Amniotic stem cell (primary cell): ENCODE data around the gene SDF2L1.
"Not testable (repeated sequence)": the region's sequence is repeated elsewhere in the genome, so short reads cannot be mapped to it uniquely, and the experiment has no call there.

ENCODE experiments used
- DNase-seq: peaks from one replicate; lab custom pipeline; 2025; lab: John Stamatoyannopoulos, UW

The SDF2L1 gene

GRCh38 chr22:21636629-21637218 is 5.4 kb upstream of the SDF2L1 start:
- DNase-seq = no peak

- DNase-seq = not testable (repeated sequence)
These were observed 4.7 kb upstream of the SDF2L1 start for GRCh38 chr22:21637450-21637849.

- DNase-seq = no peak
These were observed 2.7 kb upstream of the SDF2L1 start for GRCh38 chr22:21639359-21639758.

GRCh38 chr22:21640810-21641209 is 1.3 kb upstream of the SDF2L1 start:
- no peak for DNase-seq

GRCh38 chr22:21641417-21641788 is 699 bp upstream of the SDF2L1 start:
- DNase-seq = peak; percentile 20

- DNase-seq = peak; percentile 30
These were observed 714 bp downstream of the SDF2L1 start for GRCh38 chr22:21642584-21643448.

GRCh38 chr22:21643533-21644357 is 1.6 kb downstream of the SDF2L1 start:
- DNase-seq = no peak

- not testable (repeated sequence) for DNase-seq
These were observed 3.4 kb downstream of the SDF2L1 start for GRCh38 chr22:21645513-21645912.

GRCh38 chr22:21646608-21647590 is 4.8 kb downstream of the SDF2L1 start:
- DNase-seq = peak; percentile 53

GRCh38 chr22:21650280-21650679 is 8.2 kb downstream of the SDF2L1 start:
- DNase-seq = no peak

GRCh38 chr22:21650823-21651520 is 8.9 kb downstream of the SDF2L1 start:
- DNase-seq = no peak

- DNase-seq = no peak
These were observed 9.5 kb downstream of the SDF2L1 start for GRCh38 chr22:21651521-21652009.

GRCh38 chr22:21652010-21652546 is 10.0 kb downstream of the SDF2L1 start:
- DNase-seq = peak; percentile 76

GRCh38 chr22:21652547-21653545 is 10.7 kb downstream of the SDF2L1 start:
- no peak for DNase-seq

- no peak for DNase-seq
These were observed 14.9 kb downstream of the SDF2L1 start for GRCh38 chr22:21657020-21657359.

- DNase-seq = no peak
These were observed 15.4 kb downstream of the SDF2L1 start for GRCh38 chr22:21657360-21658032.

GRCh38 chr22:21659864-21660525 is 17.9 kb downstream of the SDF2L1 start:
- no peak for DNase-seq

GRCh38 chr22:21660904-21661303 is 18.8 kb downstream of the SDF2L1 start:
- DNase-seq = no peak
